HG03571 (cell line): ENCODE results near the gene PAFAH2.
A peak's percentile ranks its signal among the peaks of the same experiment; 100 is the strongest.

Experiments
- ATAC-seq: cut with Tn5 transposase; IDR thresholded peaks from one replicate; pipeline ENCODE4 v1.9.1; 2021; ENCODE audit not compliant: unreplicated experiment

The PAFAH2 gene

DNA sequence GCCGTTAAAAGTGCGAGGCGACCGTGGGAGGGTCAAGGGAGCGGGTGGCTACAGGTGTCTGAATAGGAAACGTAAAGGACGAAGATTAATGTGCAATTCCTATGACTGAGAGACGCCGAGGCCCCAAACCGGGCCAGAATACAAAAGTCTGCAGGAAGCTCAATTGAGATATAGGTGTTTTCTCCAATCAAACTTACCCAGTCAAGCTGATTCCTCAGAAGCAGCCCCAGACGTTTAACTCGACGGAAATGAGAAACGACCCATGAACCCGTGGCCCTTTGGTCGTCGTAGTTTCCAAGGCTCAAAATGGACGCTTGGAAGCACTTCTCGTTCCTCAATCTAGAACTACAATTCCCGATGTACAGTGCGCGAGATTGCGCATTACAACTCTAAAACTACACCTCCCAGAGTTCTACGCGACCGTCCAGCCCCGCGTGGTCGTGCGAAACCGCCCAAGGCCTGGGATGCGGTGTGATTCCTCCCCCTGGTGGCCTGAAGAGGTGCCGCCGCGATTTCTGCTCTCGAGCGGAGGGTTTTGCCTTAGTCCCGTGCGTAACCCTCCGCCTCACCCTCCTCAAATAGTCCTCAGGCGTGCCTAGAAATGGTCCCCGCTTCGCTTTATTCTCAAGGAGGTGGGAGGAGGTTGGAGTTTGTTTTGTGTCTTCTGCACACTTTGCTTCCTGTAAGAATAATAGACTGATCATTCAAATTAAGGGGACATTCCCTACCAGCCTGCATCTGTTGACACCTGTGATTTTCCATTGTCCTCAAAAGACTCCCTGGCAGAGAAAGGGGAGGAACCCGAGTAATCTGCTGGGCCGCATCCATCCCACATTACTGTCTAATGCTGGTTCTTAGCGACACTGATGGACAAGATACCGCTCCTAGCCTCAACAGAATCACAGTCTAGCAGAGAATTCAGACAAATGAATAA is at the start of gene PAFAH2:
Gene PAFAH2 (minus strand): TSS at position 236 of the 934 bp plus-strand sequence. CDS start 7,247 bp downstream, outside the sequence.
- ATAC-seq = peak; percentile 96

DNA sequence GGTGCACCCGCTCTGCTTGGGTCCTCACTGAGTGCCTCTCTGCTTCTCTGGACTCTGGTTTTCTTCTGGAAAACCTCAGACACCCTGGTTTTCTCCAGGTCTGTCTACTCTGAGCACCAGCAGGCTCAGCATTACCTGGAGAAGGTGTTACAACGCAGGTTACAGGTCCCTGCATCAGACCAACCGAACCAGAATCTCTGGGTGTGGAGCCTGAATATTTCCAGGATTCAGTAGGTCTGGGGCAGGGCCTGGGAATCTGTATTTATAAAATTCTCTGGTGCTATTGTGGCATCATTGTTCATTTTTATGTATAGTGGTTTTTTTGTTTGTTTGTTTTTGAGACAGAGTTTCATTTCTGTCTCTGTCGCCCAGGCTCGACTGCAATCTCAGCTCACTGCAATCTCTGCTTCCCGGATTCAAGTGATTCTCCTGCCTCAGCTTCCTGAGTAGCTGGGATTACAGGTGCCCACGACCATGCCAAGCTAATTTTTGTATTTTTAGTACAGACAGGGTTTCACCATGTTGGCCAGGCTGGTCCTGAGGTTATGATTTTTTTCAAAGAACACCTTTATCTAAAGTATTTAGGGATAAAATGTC is 49.5 kb upstream of the PAFAH2 start:
- no peak for ATAC-seq

- no peak for ATAC-seq
Measured at GRCh38 chr1:26046246-26047095, 48.6 kb upstream of the PAFAH2 start.

GRCh38 chr1:26045722-26046245 is 47.9 kb upstream of the PAFAH2 start, which contains the start of gene SLC30A2:
SLC30A2 (minus strand) TSS chr1:26046118; CDS start chr1:26045896, 222 bp downstream.
- ATAC-seq = no peak

DNA sequence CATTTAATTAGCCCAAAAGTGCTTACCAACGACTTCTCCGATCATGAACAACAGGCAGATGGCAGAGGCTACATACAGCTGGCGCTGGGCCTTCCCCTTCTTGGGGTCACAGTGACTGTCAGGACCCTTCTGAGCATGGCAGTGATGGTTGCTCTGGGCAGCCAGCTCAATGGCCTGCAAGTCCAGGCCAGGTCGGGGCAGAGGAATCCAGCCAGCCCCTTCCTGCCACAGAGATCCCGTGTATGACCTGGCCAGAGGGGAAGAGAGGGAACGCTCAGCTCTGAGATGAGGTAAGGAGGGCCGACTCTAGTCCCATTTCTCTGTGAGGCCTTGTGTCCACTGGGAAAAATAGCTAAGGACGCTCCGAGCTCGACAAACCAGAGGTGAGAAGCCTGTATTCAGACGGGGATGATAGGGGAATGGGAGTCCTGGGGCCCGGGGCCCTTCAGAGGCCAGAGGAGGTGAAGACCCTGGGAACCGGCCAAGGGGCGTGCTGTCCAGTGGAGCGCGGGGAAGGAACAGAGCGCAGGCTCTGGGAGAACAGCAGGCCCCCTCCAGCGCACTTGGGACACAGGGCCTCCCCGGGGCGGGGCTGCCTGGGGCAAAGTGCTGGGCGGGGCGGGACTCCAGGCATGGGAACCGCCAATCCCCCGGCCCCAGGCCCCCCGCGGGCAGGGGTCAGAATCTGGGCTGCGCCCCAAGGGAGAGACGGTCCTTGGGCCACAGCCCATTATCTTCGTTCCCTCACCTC is 47.3 kb upstream of the PAFAH2 start:
- no peak for ATAC-seq

- ATAC-seq = no peak
Measured at GRCh38 chr1:26044414-26044813, 46.6 kb upstream of the PAFAH2 start.

DNA sequence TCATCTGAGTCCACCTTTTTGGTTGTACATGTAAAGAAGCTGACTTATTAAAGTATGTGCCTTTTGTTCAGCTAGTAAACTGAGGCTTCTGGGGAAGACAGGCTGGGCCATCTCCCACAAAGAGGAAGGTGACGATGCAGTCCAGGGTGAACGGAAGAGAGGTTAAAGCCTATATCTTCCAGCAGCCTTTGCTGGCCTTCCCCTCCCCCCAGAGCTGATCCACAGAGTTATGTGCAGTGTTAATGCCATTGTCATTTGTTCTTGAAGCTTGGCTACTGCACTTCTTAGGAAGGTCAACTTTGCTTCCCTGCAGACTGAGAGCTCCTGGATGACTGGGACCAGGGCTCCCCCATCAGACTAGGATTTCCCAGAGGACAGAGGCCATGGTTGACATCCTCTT is 45.9 kb upstream of the PAFAH2 start:
- no peak for ATAC-seq

- ATAC-seq = no peak
Measured at GRCh38 chr1:26041978-26042377, 44.1 kb upstream of the PAFAH2 start.

- no peak for ATAC-seq
Measured at GRCh38 chr1:26041401-26041800, 43.5 kb upstream of the PAFAH2 start.

DNA sequence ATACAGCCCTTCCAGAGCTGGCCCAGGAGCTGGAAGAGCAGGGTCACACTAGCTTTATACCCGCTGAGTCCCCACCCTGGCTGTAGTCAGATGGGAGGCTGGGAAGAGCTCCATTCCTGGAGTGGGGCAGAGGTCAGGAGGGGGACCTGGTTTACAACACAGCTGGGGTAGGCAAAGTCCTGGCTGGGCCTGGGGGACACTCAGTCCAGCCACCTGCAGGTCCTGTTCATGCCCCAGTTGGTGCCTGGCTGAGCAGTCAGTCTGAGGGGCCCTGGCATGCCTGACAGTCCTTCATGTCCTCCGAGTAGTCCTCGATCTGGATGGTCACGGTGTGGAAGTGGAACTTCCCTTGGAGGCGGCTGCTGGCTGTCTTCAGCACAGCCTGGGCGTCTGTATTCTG is 41.0 kb upstream of the PAFAH2 start:
- no peak for ATAC-seq

DNA sequence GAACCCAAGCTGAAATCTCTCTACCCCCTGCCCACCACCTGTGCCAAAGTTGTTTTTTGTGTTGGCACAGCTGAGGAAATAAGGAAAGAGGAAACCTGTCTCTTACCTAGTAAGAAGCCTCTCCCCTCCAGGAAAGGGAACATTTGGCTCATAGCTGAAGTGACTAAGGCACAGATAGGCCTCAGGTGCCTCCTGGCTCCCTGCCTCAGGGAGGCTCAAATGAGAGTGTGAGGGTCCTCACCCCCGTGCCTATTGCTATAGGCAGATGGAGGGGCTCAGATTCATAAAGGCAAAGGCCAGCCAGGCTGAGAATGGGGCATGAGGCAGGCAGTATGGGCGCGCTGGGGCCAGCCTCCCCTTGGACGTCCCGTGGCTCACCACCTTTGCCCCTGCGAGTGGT is 40.6 kb upstream of the PAFAH2 start:
- ATAC-seq = no peak

GRCh38 chr1:26037904-26038303 is 40.0 kb upstream of the PAFAH2 start:
- no peak for ATAC-seq

- no peak for ATAC-seq
Measured at GRCh38 chr1:26036756-26037281, 39.0 kb upstream of the PAFAH2 start.

GRCh38 chr1:26035959-26036755 is 38.3 kb upstream of the PAFAH2 start:
- ATAC-seq = peak; percentile 47

DNA sequence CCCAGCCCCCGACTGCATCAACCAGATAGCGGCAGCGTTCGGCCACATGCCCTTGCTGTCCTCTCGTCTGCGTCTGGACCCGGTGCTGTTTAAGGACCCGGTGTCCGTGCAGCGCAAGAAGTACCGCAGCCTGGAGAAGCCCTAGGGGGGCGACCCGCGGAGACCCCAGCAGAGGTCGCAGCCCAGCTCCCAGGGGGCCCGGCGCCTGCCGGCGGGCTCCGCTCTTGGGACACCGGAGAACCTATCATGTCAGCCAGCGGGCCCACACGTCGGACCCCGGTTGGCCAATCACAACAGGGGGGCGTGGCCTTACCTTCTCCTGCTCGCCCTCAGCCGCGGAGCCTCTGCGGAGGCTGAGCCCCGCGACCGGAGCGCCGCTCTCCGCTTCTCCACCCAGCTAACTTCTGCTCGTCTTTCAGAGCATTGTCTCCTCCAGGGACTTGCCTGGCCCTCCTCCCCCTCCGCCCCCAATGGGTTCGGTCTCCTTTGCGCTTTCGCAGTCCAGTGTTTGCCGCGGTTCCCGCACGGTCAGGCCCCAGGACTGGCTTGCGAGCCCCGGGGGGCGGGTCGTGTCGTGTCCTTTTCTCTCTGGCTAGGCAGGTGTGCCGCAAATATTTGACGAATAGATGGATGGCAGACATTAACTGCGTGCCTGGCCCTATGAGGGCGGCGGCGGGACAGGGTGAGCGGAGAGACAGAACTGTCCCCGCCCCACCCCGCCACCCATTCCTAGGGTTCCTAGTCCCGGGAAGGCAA is 37.5 kb upstream of the PAFAH2 start:
- ATAC-seq = peak; percentile 80

- ATAC-seq = no peak
Measured at GRCh38 chr1:26034504-26035202, 36.8 kb upstream of the PAFAH2 start.

GRCh38 chr1:26032656-26033357 is 34.9 kb upstream of the PAFAH2 start:
- no peak for ATAC-seq
